ENCODE data around the gene CNTNAP2. TPM values are rescaled to one million over a fixed set of nuclear protein-coding genes. Genes with fewer than 3 reads are reported as not detected.

Gene CNTNAP2
- total RNA-seq, 2 experiments from 2014 or later, result not detected

DNA sequence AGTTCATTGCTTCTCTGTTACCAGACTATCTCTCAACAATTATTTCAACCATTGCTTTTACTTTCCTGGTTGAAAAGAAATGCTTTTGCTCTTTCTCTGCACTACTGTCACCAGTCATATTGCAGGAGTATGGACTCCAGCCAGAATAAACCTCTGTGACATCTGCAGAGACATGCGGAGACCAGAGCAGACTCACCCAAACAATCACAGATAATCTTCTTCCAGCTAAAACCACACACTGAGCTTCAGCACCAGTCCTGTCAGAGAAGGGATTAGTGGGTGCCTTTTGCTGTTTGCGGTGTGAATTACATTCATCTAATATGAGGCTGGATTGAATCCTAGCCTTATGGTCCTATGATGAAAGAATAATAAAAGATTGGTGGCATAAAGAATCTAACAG is 258.6 kb downstream of the CNTNAP2 start:
- Mint-ChIP-seq H3K27me3 (no peaks in the 10 kb centered on the region), H3K4me3 (no peak overlapping the region), H3K36me3 (no peaks in the 10 kb centered on the region), H3K9me3 (peaks cover 3% of the 10 kb centered on the region), H3K27ac (no peak overlapping the region), H3K4me1 (no peaks in the 10 kb centered on the region)
- POLR2A ChIA-PET, result no interaction called here
- ATAC-seq (ENCODE audit: low read depth), result no peak
- no peak for DNase-seq

DNA sequence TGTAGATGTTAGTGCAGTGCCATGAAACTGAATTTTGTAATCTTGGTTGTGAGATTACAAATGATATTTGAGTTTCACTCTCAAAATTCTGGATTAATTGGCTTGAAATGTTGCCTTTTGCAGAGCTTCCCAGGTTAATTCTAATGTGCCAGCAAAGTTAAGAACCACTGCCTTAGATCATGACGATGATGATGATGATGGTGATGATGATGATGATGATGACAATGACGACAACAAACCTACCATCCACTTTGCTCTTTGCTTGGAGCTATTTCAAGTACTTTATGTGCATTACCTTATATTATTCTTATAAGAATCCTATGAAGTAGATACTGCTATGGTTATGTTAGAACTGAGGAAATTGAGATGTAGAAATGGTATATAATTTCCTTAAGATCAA is 261.6 kb downstream of the CNTNAP2 start:
- peaks cover 5% of the 10 kb centered on the region for H3K9me3 Mint-ChIP-seq
- POLR2A ChIA-PET, result no interaction called here
- no peaks in the 10 kb centered on the region for H3K36me3 Mint-ChIP-seq
- ATAC-seq (ENCODE audit: low read depth), result no peak
- no peak overlapping the region for H3K27ac Mint-ChIP-seq
- H3K4me1 Mint-ChIP-seq, result no peaks in the 10 kb centered on the region
- H3K4me3 Mint-ChIP-seq, result no peak overlapping the region
- H3K27me3 Mint-ChIP-seq, result no peaks in the 10 kb centered on the region
- no peak for DNase-seq

DNA sequence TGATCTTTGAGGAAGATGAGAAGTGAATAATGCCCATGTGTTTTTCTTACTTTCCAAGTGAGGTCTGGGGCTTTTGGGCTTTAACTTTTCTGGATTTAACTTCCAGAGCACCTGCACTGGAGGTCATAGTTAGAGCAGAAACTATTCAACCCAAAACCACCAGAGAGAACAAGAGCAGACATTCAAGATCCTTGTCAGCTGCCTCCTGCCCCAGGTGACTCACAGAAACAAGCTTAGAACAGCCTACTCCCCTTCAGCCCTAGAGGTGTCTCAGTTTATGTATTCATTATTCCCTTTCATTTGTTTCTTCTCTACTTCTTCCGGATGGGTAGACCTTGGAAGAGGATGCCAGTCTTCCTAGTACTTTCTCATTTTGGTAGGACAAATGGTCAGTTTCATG is 270.5 kb downstream of the CNTNAP2 start:
- Mint-ChIP-seq H3K27ac (no peak overlapping the region), H3K27me3 (no peaks in the 10 kb centered on the region), H3K36me3 (no peaks in the 10 kb centered on the region), H3K9me3 (peaks cover 3% of the 10 kb centered on the region), H3K4me1 (no peaks in the 10 kb centered on the region), H3K4me3 (no peak overlapping the region)
- no peak for DNase-seq
- ATAC-seq (ENCODE audit: low read depth), result no peak
- POLR2A ChIA-PET, result no interaction called here

DNA sequence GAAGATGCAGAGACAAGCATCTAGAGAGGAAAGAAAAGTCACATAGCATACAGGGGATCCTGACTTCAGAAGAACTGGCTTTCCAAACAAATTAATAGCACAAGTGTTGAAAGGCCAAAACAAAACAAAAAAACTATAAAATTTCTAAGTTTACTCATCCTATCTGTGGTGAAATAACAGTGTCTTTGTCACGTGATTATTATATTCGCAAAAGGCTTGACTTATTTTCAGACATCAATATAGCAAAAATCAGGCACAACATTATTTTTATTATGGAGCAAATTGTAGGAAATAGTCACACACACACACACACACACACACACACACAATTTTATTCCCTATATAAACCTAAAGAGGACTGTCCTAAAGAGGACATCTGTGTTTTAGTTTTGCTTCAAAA is 272.3 kb downstream of the CNTNAP2 start:
- no peak for DNase-seq
- no peaks in the 10 kb centered on the region for H3K36me3 Mint-ChIP-seq
- peaks cover 3% of the 10 kb centered on the region for H3K9me3 Mint-ChIP-seq
- H3K4me1 Mint-ChIP-seq, result no peaks in the 10 kb centered on the region
- no peaks in the 10 kb centered on the region for H3K27me3 Mint-ChIP-seq
- POLR2A ChIA-PET, result no interaction called here
- no peak overlapping the region for H3K27ac Mint-ChIP-seq
- no peak for ATAC-seq (ENCODE audit: low read depth)
- no peak overlapping the region for H3K4me3 Mint-ChIP-seq

DNA sequence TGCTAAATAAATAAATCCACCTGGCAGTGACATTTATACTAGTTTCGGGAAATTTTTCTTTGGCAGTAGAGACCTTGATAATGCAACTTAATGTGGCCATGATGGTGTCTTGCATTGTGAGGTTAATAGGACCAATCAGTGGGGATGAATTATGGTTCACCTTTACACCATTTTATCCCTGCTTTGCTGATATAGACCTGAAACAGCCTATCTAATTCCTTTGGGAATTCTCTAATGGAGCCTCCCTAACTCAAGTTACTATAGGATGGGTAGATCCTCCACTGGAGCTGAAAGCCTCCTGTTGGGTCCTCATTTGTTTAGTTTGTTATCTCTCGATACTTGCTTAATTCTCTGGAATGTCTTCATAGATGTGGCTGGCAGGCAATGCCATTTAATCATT is 276.7 kb downstream of the CNTNAP2 start:
- Mint-ChIP-seq H3K4me3 (no peak overlapping the region), H3K27me3 (no peaks in the 10 kb centered on the region), H3K9me3 (peaks cover 3% of the 10 kb centered on the region), H3K36me3 (no peaks in the 10 kb centered on the region), H3K4me1 (no peaks in the 10 kb centered on the region), H3K27ac (no peak overlapping the region)
- POLR2A ChIA-PET, result no interaction called here
- no peak for DNase-seq
- ATAC-seq (ENCODE audit: low read depth), result no peak

DNA sequence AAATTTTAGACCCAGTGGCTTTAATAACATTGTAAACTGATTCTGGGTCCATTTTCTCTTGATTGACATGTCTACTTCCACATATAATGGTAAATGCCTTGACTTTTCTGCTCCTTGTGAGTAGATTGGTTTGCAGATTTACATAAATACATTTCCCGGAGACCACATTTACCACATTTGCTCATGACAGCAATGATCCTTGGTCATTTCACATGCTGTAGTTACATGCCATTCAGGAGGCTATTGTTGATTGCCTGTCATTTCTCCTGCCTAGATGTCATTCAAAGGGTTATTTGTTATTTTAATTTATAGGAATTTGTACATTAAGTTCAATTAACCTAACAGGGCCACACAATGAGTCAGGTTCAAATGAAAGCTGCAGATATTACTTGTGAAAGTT is 280.5 kb downstream of the CNTNAP2 start:
- no peak overlapping the region for H3K27ac Mint-ChIP-seq
- ATAC-seq (ENCODE audit: low read depth), result no peak
- no peaks in the 10 kb centered on the region for H3K4me1 Mint-ChIP-seq
- no peak overlapping the region for H3K4me3 Mint-ChIP-seq
- H3K36me3 Mint-ChIP-seq, result no peaks in the 10 kb centered on the region
- no peaks in the 10 kb centered on the region for H3K27me3 Mint-ChIP-seq
- POLR2A ChIA-PET, result no interaction called here
- no peak for DNase-seq
- no peaks in the 10 kb centered on the region for H3K9me3 Mint-ChIP-seq

DNA sequence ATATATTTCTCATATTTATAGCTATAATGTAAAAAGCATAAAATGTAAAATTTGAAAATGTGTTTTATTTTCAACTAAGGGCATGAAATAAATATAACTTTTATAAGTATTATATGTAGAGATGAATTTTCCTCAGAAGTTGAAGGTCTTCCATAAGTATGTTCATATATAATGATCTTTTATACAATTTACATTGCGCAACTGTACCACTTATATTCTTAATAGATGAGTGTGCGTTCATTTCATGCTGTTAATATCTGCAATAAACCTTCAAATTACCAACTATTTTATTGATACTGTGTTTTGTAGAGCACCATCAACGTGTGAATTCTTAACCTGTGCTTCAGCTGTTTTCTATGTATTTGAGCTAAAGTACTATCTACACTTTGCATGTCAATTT is 285.3 kb downstream of the CNTNAP2 start:
- Mint-ChIP-seq H3K4me1 (no peaks in the 10 kb centered on the region), H3K36me3 (no peaks in the 10 kb centered on the region), H3K27me3 (no peaks in the 10 kb centered on the region), H3K4me3 (no peak overlapping the region), H3K9me3 (peaks cover 2% of the 10 kb centered on the region), H3K27ac (no peak overlapping the region)
- DNase-seq (no peak), ATAC-seq (ENCODE audit: low read depth) (no peak)
- POLR2A ChIA-PET, result no interaction called here

DNA sequence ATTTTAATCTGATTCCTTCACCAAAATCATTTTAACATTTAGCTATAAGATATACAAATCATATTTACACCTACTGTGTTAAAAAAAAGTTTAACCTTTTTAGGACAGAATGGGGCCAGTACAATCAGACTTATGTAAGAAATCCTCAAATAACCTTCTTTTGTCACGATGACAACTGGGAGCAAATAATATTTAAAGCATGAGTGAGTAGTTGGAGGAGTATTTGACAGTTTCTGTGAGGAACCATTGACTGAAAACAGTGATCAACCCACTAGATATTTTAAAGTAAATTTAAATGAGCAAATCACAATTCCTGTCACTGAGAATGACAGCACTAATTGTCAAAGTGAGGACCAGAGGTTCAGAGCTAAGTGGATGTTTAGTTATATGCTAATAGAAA is 289.1 kb downstream of the CNTNAP2 start:
- no peak overlapping the region for H3K4me3 Mint-ChIP-seq
- no peak for DNase-seq
- H3K36me3 Mint-ChIP-seq, result no peaks in the 10 kb centered on the region
- H3K4me1 Mint-ChIP-seq, result no peaks in the 10 kb centered on the region
- POLR2A ChIA-PET, result no interaction called here
- no peaks in the 10 kb centered on the region for H3K27me3 Mint-ChIP-seq
- ATAC-seq (ENCODE audit: low read depth), result no peak
- H3K9me3 Mint-ChIP-seq, result peaks cover 2% of the 10 kb centered on the region
- H3K27ac Mint-ChIP-seq, result no peak overlapping the region

DNA sequence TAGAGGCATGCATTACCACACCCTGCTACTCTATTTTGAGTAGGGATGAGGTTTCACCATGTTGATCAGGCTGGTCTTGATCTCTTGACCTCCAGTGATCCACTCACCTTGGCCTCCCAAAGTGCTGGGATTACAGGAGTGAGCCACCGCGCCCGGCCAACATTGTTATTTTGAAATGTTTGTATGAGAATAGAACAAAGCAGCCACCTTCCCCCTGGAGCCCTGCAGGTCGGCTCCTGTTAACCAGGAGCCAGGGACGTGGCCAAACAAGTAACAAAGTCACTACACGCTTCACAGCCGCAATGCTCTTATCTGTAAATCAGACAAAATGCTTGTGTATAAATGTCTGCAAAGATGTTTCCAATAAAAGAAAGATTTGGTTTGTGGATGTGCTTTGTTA is 295.4 kb downstream of the CNTNAP2 start:
- no peak overlapping the region for H3K4me3 Mint-ChIP-seq
- H3K27ac Mint-ChIP-seq, result no peak overlapping the region
- H3K9me3 Mint-ChIP-seq, result no peaks in the 10 kb centered on the region
- no peaks in the 10 kb centered on the region for H3K36me3 Mint-ChIP-seq
- DNase-seq, result no peak
- no peaks in the 10 kb centered on the region for H3K27me3 Mint-ChIP-seq
- H3K4me1 Mint-ChIP-seq, result no peaks in the 10 kb centered on the region
- POLR2A ChIA-PET, result no interaction called here
- no peak for ATAC-seq (ENCODE audit: low read depth)

DNA sequence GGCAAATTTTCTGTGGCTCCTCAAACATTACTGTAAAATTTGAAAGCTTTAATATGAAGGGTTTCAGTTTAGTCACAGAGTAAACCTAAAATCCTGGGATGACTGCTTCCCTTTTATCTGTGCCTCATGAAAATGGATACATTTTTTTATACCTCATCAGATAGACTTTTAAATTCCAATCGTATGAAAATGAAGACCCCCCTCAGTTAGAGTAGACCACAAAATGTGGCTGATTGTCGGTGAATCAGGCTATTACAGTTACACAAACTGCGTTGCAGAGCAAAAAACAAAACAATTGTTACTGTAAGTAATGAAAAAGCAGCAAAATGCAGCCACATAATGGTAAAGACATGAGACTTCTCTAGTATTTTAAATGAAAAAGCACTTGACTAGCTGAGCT is 296.2 kb downstream of the CNTNAP2 start:
- no peaks in the 10 kb centered on the region for H3K4me1 Mint-ChIP-seq
- POLR2A ChIA-PET, result no interaction called here
- no peak overlapping the region for H3K27ac Mint-ChIP-seq
- H3K4me3 Mint-ChIP-seq, result no peak overlapping the region
- no peaks in the 10 kb centered on the region for H3K27me3 Mint-ChIP-seq
- H3K9me3 Mint-ChIP-seq, result no peaks in the 10 kb centered on the region
- no peaks in the 10 kb centered on the region for H3K36me3 Mint-ChIP-seq
- DNase-seq, result no peak
- ATAC-seq (ENCODE audit: low read depth), result no peak

DNA sequence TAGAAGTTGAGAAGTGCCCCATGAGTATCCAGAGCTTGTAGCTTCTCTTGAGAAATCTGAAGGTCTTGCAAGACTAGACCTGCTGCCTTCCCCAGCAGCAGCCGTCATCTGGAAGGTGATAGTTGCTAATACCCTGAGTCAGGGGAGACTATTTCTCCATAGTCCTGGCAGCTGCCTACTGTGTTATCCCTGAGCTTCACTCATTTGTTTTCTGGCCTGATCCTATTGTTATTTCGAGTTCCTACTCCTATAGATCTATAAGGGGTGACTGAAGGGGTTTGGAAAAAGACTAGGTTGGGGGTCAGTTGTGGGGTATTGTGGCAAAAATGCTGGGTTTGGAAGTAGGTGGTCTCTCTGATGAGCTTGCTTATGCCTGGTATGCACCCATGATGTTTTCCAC is 297.8 kb downstream of the CNTNAP2 start:
- Mint-ChIP-seq H3K4me1 (no peaks in the 10 kb centered on the region), H3K27ac (no peak overlapping the region), H3K27me3 (no peaks in the 10 kb centered on the region), H3K36me3 (no peaks in the 10 kb centered on the region), H3K4me3 (no peak overlapping the region), H3K9me3 (no peaks in the 10 kb centered on the region)
- no peak for ATAC-seq (ENCODE audit: low read depth)
- no peak for DNase-seq
- POLR2A ChIA-PET, result no interaction called here

DNA sequence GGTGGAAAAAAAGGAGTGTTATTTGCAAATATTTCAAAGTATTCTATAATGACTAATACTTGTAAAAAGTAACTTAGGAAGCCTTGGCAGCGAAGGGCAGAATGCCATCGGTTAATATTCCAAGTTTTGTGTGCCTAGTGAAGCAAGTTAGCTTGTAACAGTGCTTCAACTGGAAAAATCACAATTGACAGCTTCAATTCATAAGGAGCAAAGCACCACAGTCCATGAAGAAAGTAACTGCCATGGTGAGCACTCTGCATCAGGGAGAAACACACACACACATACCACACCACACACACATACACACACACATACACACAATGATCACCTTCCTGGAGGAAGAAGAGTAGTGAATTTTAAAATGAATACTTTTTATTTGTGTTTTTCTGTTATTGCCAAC is 298.3 kb downstream of the CNTNAP2 start:
- no peak overlapping the region for H3K27ac Mint-ChIP-seq
- no peaks in the 10 kb centered on the region for H3K9me3 Mint-ChIP-seq
- H3K36me3 Mint-ChIP-seq, result no peaks in the 10 kb centered on the region
- no peak overlapping the region for H3K4me3 Mint-ChIP-seq
- POLR2A ChIA-PET, result no interaction called here
- DNase-seq, result no peak
- no peak for ATAC-seq (ENCODE audit: low read depth)
- H3K4me1 Mint-ChIP-seq, result no peaks in the 10 kb centered on the region
- no peaks in the 10 kb centered on the region for H3K27me3 Mint-ChIP-seq

DNA sequence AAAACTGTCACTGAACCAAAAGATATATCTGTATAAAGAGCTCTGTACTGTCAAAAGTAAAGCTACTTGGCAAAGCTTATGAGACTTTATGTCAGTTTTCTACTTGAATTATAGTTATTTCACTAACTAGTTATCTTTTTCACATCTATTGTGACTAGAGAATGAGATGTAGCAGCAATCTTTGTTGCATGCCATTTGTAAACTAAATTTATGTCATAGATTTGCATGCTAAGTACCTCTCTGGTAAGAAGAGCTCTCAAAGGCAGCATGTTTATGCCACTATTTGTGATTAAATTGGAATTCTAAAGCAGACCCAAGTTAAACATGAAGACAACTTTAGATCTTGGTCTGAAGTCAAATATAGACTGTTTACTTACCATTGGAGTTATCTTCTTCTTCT is 300.6 kb downstream of the CNTNAP2 start:
- ATAC-seq (ENCODE audit: low read depth) (no peak), DNase-seq (no peak)
- POLR2A ChIA-PET, result no interaction called here
- Mint-ChIP-seq H3K27me3 (no peaks in the 10 kb centered on the region), H3K36me3 (no peaks in the 10 kb centered on the region), H3K4me3 (no peak overlapping the region), H3K9me3 (no peaks in the 10 kb centered on the region), H3K4me1 (no peaks in the 10 kb centered on the region), H3K27ac (no peak overlapping the region)

DNA sequence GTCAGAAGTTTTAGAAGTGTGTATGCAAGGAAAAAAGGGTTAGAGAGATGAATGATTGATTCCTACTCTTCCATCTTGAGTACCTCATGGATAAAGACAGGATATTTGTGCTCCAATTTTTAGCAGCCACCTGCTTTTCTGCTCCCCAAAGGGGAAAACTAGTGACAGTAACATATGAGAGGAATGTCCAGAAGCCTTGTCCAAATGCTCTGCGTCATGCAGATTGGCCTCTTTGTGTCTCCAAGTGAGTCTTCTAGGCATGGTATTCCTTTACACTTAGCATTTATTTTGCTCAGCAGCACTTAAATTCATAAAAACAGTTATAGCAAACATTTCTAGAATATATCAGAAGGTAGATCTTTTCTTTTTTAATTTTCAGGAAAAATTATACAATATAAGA is 306.8 kb downstream of the CNTNAP2 start:
- no peaks in the 10 kb centered on the region for H3K4me1 Mint-ChIP-seq
- peaks cover 2% of the 10 kb centered on the region for H3K9me3 Mint-ChIP-seq
- POLR2A ChIA-PET, result no interaction called here
- DNase-seq, result no peak
- no peak for ATAC-seq (ENCODE audit: low read depth)
- H3K4me3 Mint-ChIP-seq, result no peak overlapping the region
- no peaks in the 10 kb centered on the region for H3K27me3 Mint-ChIP-seq
- no peaks in the 10 kb centered on the region for H3K36me3 Mint-ChIP-seq
- H3K27ac Mint-ChIP-seq, result no peak overlapping the region

DNA sequence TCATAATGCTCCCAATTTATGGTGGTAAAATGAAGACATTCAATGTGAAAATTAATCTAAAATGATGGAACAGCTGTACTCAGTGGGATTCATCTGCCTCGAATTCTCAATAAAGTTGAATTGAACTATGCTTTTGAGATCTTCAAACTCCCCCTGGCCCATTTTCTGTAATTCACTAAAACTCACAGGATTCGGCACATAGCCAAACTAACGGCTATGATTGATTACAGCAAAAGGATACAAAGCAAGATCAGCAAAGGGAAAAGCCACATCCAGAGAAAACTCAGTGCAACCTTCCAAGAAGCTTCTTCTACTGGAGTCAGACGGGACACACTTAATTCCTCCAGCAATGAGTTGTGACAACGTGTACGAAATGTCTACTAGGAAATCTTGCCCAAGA is 307.5 kb downstream of the CNTNAP2 start:
- H3K36me3 Mint-ChIP-seq, result no peaks in the 10 kb centered on the region
- H3K27ac Mint-ChIP-seq, result no peak overlapping the region
- ATAC-seq (ENCODE audit: low read depth) (no peak), DNase-seq (no peak)
- POLR2A ChIA-PET, result no interaction called here
- H3K4me1 Mint-ChIP-seq, result no peaks in the 10 kb centered on the region
- H3K9me3 Mint-ChIP-seq, result peaks cover 2% of the 10 kb centered on the region
- H3K27me3 Mint-ChIP-seq, result no peaks in the 10 kb centered on the region
- H3K4me3 Mint-ChIP-seq, result no peak overlapping the region
